GM15510 (cell line): Measurements from ENCODE around the gene BTBD9.
A peak's percentile ranks its signal among the peaks of the same experiment; 100 is the strongest.

Experiments used
- POLR2A ChIP-seq: IDR thresholded peaks from 3 replicates; pipeline ENCODE4 v1.6.1; 2011; ENCODE audit warnings: borderline replicate concordance; ENCODE audit not compliant: insufficient read length; ENCODE audit errors: extremely low read depth

The BTBD9 gene

GRCh38 chr6:38639498-38640215 is at the start of gene BTBD9:
BTBD9 (minus strand) TSS chr6:38639929.
- TF ChIP-seq POLR2A: peak; percentile 72

GRCh38 chr6:38688579-38689087 is 48.9 kb upstream of the BTBD9 start:
- no peak for TF ChIP-seq POLR2A

GRCh38 chr6:38687549-38687948 is 47.8 kb upstream of the BTBD9 start:
- TF ChIP-seq POLR2A: no peak

GRCh38 chr6:38687043-38687353 is 47.3 kb upstream of the BTBD9 start:
- no peak for TF ChIP-seq POLR2A

- TF ChIP-seq POLR2A: no peak
Observed at GRCh38 chr6:38686270-38687042, 46.7 kb upstream of the BTBD9 start.

- TF ChIP-seq POLR2A: no peak
Observed at GRCh38 chr6:38684904-38685303, 45.2 kb upstream of the BTBD9 start.

GRCh38 chr6:38684237-38684636 is 44.5 kb upstream of the BTBD9 start:
- TF ChIP-seq POLR2A: no peak

GRCh38 chr6:38681850-38682249 is 42.1 kb upstream of the BTBD9 start:
- no peak for TF ChIP-seq POLR2A

GRCh38 chr6:38679668-38680067 is 39.9 kb upstream of the BTBD9 start:
- TF ChIP-seq POLR2A: no peak

- TF ChIP-seq POLR2A: no peak
Observed at GRCh38 chr6:38678178-38678760, 38.5 kb upstream of the BTBD9 start.

- TF ChIP-seq POLR2A: no peak
Observed at GRCh38 chr6:38676974-38677544, 37.3 kb upstream of the BTBD9 start.

GRCh38 chr6:38676236-38676973 is 36.7 kb upstream of the BTBD9 start:
- no peak for TF ChIP-seq POLR2A

GRCh38 chr6:38673397-38674165 is 33.9 kb upstream of the BTBD9 start:
- TF ChIP-seq POLR2A: no peak
